HG03520 (cell line): ENCODE measurements around the gene DNAH9.

Source experiments
- ATAC-seq: cut with Tn5 transposase; IDR thresholded peaks from one replicate; pipeline ENCODE4 v1.9.1; 2021; ENCODE audit warnings: mild to moderate bottlenecking, moderate library complexity; ENCODE audit not compliant: unreplicated experiment

The DNAH9 gene

GRCh38 chr17:11739351-11739750 lies 141.1 kb downstream of the DNAH9 start:
- ATAC-seq: no peak

GRCh38 chr17:11739848-11740247 lies 141.6 kb downstream of the DNAH9 start:
- no peak for ATAC-seq

GRCh38 chr17:11742886-11743285 lies 144.6 kb downstream of the DNAH9 start:
- no peak for ATAC-seq

- ATAC-seq: no peak
These were observed 146.4 kb downstream of the DNAH9 start for GRCh38 chr17:11744696-11745095.

DNA sequence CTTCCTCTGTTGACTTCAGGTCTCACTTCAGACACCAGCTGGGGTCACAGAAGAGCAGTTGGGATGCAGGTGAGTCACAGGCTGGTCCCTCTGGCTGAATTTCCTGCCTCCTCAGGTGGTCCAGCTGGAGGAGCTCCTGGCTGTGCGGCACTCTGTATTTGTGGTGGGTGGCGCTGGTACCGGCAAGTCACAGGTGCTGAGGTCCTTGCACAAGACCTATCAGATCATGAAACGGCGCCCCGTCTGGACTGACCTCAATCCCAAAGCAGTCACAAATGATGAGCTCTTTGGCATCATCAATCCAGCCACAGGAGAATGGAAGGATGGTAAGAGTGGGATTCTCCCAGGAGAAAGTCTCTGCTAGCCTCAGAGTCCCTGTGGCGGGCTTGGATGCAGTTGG lies 149.2 kb downstream of the DNAH9 start:
- no peak for ATAC-seq

GRCh38 chr17:11757815-11758214 lies 159.5 kb downstream of the DNAH9 start:
- no peak for ATAC-seq

GRCh38 chr17:11768106-11768505 lies 169.8 kb downstream of the DNAH9 start:
- no peak for ATAC-seq

DNA sequence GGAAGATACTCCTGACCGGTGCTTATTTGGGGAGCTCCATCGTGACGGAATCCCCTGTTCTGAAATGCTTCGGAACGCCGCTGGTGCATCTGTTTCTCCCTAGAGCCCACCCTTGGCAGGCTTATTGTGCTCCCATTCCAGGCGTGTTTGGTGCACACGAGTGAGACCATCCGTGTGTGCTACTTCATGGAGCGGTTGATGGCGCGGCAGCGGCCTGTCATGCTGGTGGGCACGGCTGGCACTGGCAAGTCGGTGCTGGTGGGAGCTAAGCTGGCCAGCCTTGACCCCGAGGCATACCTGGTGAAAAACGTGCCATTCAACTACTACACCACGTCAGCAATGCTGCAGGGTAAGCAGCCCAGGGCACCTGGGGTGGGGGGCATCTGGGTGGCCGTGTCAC lies 170.7 kb downstream of the DNAH9 start:
- no peak for ATAC-seq

GRCh38 chr17:11772031-11772430 lies 173.8 kb downstream of the DNAH9 start:
- ATAC-seq: no peak

GRCh38 chr17:11779892-11780291 lies 181.6 kb downstream of the DNAH9 start:
- no peak for ATAC-seq

GRCh38 chr17:11780621-11781020 lies 182.4 kb downstream of the DNAH9 start:
- no peak for ATAC-seq

- ATAC-seq: no peak
These were observed 188.6 kb downstream of the DNAH9 start for GRCh38 chr17:11786711-11787438.

DNA sequence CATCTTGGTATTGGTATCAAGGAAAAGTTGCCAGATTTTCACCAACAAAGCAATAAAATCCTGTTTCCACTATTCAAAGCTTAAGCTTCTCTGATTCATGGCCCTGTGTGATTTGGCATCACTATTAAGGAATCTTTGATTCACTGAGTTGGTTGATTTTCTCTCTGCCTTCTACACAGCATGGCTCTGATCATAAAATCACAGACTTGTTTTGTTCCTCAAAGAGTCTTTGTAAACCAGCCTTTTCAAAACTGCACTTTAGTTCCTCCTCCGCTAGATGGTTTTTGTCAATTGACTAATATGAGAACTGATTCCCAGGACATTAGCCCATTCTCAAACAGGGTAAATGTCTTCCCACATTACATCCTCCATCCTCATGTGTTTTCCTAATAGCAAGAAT lies 197.6 kb downstream of the DNAH9 start:
- ATAC-seq: no peak

GRCh38 chr17:11797803-11798202 lies 199.5 kb downstream of the DNAH9 start:
- no peak for ATAC-seq

DNA sequence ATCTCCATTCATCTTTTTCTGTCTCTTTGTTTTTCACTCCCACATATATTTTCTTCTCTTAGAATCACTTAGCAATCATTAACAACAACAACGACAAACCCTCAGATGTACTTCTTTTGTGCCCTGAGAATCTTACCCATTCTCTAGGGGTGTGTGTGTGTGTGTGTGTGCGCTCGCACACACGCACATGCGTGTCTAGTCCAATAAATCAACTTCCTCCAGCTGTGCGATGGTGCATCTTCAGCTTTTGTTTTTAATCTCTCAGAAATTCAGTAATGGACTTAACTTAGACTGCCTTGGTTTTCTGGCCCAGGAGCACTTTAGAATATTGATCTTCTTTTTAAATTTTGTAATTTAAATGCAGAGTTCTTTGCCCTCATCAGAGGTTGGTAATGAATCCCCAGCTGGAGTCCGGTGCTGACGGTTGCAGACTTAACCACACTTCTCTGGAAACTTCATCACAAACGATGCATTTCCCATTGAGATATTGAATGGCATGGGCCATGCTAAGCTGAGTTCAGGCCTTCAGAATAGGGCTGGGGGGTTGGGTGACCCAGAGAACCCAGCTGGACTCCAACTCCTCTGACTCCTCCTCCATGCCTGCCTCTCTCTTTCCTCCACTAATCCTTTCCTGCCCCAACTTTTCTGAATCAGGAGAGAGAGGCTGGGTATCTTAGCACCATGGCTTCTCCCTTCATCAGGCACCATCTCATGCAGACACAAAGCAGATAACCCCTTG lies 205.1 kb downstream of the DNAH9 start:
- no peak for ATAC-seq

DNA sequence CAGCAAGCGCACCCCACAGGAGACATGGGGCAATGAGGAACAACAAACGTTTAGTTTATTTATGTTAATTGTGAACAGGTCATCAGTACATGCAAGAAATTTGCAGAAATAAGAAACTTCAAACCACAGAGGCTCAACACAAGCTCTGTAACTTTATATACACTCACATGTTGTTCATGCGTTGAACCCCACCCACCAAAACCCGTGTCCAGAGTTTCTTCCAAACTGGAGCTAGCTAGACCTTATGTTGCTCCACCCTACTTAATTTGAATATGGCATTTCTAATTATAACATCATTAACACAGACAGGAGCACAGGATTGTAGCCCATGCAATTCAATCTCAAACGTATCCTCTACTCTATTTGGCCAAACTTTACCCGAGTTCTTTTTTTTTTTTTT lies 206.9 kb downstream of the DNAH9 start:
- no peak for ATAC-seq

- no peak for ATAC-seq
These were observed 207.7 kb downstream of the DNAH9 start for GRCh38 chr17:11805952-11806351.

DNA sequence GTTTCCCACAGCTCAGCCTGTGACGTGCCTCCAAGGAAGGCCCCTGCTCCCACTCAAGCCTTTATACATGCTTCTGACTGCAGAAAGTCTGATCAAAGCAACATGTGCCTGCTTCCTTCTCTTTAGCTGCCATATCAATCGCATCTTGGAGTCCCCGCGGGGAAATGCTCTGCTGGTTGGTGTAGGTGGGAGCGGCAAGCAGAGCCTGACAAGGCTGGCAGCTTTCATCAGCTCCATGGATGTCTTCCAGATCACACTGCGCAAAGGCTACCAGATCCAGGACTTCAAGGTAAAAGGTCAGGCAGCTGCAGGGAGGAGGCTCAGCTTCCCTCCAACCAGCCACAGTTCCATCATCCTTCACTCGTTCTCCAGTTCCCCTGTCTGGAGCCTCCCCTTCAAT lies 209.3 kb downstream of the DNAH9 start:
- ATAC-seq: no peak

DNA sequence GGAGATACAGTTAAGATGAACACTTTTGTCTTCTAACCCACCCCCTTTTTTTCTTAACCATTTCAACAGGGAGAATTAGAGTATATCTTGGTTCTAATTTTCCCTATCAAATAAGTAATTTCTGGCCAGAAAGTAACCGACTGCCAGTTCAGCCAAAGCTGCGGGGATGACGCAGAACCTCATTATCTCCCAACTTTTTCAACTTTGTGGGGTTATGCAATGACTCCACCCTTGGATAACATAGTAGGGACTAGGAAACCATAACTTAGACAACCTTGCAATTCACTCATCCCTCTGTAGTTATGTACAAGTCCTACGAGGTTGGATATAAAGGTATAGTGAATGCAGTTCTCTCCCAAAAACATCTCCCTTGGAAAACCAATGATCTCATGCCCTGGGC lies 215.0 kb downstream of the DNAH9 start:
- ATAC-seq: no peak

DNA sequence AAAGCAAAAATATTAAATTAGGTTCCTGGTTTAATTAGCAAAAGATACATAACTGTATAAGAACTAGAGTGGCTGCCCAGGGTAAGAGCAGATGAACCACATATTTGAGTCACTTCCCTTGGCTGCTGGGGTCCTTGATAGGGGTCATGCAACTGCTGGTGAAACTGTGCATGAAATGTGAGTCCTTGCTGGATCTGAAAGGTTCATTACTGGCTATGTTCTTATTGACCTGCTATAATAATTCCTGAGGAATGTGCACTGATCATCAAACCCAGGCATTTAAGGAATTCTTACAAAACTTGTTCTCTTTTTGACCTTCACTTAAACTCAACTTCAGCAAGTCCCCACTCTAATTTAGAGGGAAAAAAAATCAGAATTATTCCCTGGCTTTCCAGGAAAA lies 215.6 kb downstream of the DNAH9 start:
- ATAC-seq: no peak

GRCh38 chr17:11814655-11815262 lies 216.5 kb downstream of the DNAH9 start:
- ATAC-seq: no peak

DNA sequence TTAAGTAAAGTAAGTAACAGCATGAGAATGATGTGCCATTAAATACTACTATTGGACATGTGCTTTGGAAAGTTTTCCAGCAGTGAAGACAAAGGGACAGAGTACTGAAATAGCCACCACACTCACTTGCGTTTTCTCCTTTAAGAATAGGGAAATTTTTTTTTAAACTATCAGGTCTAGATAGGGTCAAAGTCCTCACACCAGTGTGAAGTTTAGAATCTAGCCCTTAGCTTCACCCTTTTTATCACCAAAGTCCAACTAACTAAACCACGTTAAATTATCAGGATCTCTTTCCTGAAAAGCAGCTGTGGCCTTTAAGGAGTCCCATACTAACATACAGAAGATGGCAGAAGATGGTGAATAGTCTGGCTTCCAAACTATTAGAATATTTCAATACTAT lies 218.1 kb downstream of the DNAH9 start:
- ATAC-seq: no peak
